ENCODE measurements around the gene ST3GAL6. TPM values are rescaled to one million over a fixed set of nuclear protein-coding genes. Genes with fewer than 3 reads are reported as not detected.

The ST3GAL6 gene
- total and polyA plus RNA-seq, 2 of the 8 experiments (the other 6 are each of a cell fraction or from before 2014, with no cell fraction given) = 3.3 to 6.1 TPM

GRCh38 chr3:98770261-98771039, 7.3 kb downstream of the ST3GAL6 start:
- H3K23me2 ChIP-seq (ENCODE audit: low read depth, low read length) = no peaks in the 10 kb centered on the region
- H2BK20ac ChIP-seq (ENCODE audit: low read length) = no peak overlapping the region
- 93% methylated on average over 8 of the region's 8 CpGs; no CpG with 5 or more reads in 1 of the 2 experiments for WGBS, 2 experiments (ENCODE audit: extremely low coverage in 1 of 2, insufficient coverage in 1 of 2, insufficient read length in 1 of 2, insufficient replicate concordance in 2 of 2, low coverage in 1 of 2, low lambda C conversion rate in 2 of 2, missing lambda C conversion rate in 1 of 2)
- H3K27ac ChIP-seq (ENCODE audit: low read depth, low read length) = no peak overlapping the region
- H3K27me3 ChIP-seq (replicated peaks in 1 of 4; ENCODE audit: control insufficient read depth in 3 of 4, extremely low read depth in 1 of 4, insufficient read depth in 3 of 4, low read length in 3 of 4) = no peaks in the 10 kb centered on the region
- DNase-seq (ENCODE audit: low read depth in 1 of 2, low spot score in 2 of 2) (no peak), FAIRE-seq (no peak)
- no peaks in the 10 kb centered on the region for H3K9me3 ChIP-seq (ENCODE audit: insufficient read depth in 2 of 2, low read depth in 1 of 2, low read length in 1 of 2)
- no peak overlapping the region for H3K23ac ChIP-seq (ENCODE audit: insufficient read length)
- no peak overlapping the region for H3K14ac ChIP-seq (ENCODE audit: insufficient read length)
- H2AK5ac ChIP-seq (ENCODE audit: low read depth, low read length) = no peak overlapping the region
- H4K5ac ChIP-seq (ENCODE audit: insufficient read length, low read depth, low read length) = no peak overlapping the region
- no peak overlapping the region for H4K91ac ChIP-seq (replicated peaks; ENCODE audit: insufficient read length, low read length)
- H3K4me2 ChIP-seq (ENCODE audit: insufficient read depth in 1 of 2, low read depth in 2 of 2, low read length in 2 of 2) = no peak overlapping the region
- no peak overlapping the region for H2AFZ ChIP-seq (ENCODE audit: low read length)
- H3K9ac ChIP-seq (replicated peaks in 1 of 4; ENCODE audit: extremely low read depth in 1 of 4, low read depth in 3 of 4, low read length in 3 of 4) = no peak overlapping the region
- TF ChIP-seq POLR2A (IDR thresholded peaks at IDR 0.05; ENCODE audit: control extremely low read depth in 1 of 2, low read depth in 2 of 2, low read length in 2 of 2) (no peak), TCF12 (IDR thresholded peaks at IDR 0.05; ENCODE audit: low read depth, low read length) (no peak), ATF2 (IDR thresholded peaks at IDR 0.05; ENCODE audit: low read length) (no peak), GTF2F1 (IDR thresholded peaks at IDR 0.05; ENCODE audit: borderline replicate concordance, low read depth, low read length) (no peak)
- no peaks in the 10 kb centered on the region for H3K79me2 ChIP-seq (ENCODE audit: control insufficient read depth in 1 of 2, insufficient read depth in 2 of 2, low read length in 2 of 2)
- no peaks in the 10 kb centered on the region for H3K79me1 ChIP-seq (ENCODE audit: low read depth, low read length)
- no peak overlapping the region for H3K4me3 ChIP-seq (ENCODE audit: extremely low read depth in 1 of 4, insufficient read depth in 2 of 4, low read depth in 3 of 4, low read length in 4 of 4)
- H3K18ac ChIP-seq (ENCODE audit: extremely low read depth, low read length) = no peak overlapping the region
- no peak overlapping the region for H3K4ac ChIP-seq (replicated peaks; ENCODE audit: insufficient read length, low read depth, low read length)
- ChIA-PET POLR2A (ENCODE audit: partially characterized antibody) (no interaction called here), CTCF (ENCODE audit: partially characterized antibody) (interaction anchor here (1.0 kb wide), 1 partner anchor 168 kb away, joined by 3 read pairs; no protein-coding TSS in a partner anchor)
- no peak overlapping the region for H2BK15ac ChIP-seq (ENCODE audit: low read length)
- H2BK120ac ChIP-seq (replicated peaks; ENCODE audit: low read depth, low read length) = no peak overlapping the region
- H3K36me3 ChIP-seq (ENCODE audit: control insufficient read depth in 2 of 4, insufficient read depth in 4 of 4, low read length in 3 of 4) = no peaks in the 10 kb centered on the region
- H3K4me1 ChIP-seq (replicated peaks in 1 of 4; ENCODE audit: control insufficient read depth in 3 of 4, insufficient read depth in 4 of 4, low read length in 3 of 4) = no peaks in the 10 kb centered on the region; a peak in 1 of 7 replicates
- no peak overlapping the region for H2BK5ac ChIP-seq (ENCODE audit: low read depth, low read length)
- H3K56ac ChIP-seq (replicated peaks; ENCODE audit: insufficient read length, low read depth, low read length) = no peak overlapping the region
- H4K8ac ChIP-seq (ENCODE audit: extremely low read depth, insufficient read depth, low read length) = no peak overlapping the region
- H2BK12ac ChIP-seq (ENCODE audit: low read depth, low read length) = no peak overlapping the region
- H4K20me1 ChIP-seq (replicated peaks in 1 of 2; ENCODE audit: control insufficient read depth in 1 of 2, insufficient read depth in 2 of 2, low read length in 2 of 2) = no peaks in the 10 kb centered on the region
